ENCODE data around the gene WEE1. TPM values are rescaled to one million over a fixed set of nuclear protein-coding genes. Genes with fewer than 3 reads are reported as not detected.

Gene WEE1
- total RNA-seq, 1 experiment from 2014 or later = 32.2 TPM

- no peak overlapping the region for H3K4me2 ChIP-seq
- CTCF ChIA-PET = no interaction called here
- no TSS peak for BruUV-seq (replicated peaks)
- no peaks in the 10 kb centered on the region for H4K20me1 ChIP-seq (ENCODE audit: insufficient read depth)
- H2AFZ ChIP-seq = no peak overlapping the region
- no peak for DNase-seq
- H3K4me3 ChIP-seq = no peak overlapping the region
- H3K9me3 ChIP-seq (ENCODE audit: insufficient read depth, low read depth) = no peaks in the 10 kb centered on the region
- no peaks in the 10 kb centered on the region for H3K9me2 ChIP-seq (ENCODE audit: insufficient read depth)
- peaks cover 24% of the 10 kb centered on the region for H3K4me1 ChIP-seq (replicated peaks; ENCODE audit: insufficient read depth)
- H3F3A ChIP-seq (ENCODE audit: insufficient read depth, low read depth) = peaks cover 22% of the 10 kb centered on the region
- TF ChIP-seq CTCF (conservative IDR thresholded peaks at IDR 0.05) (no peak), EZH2 (IDR thresholded peaks at IDR 0.05; ENCODE audit: low read depth) (no peak)
- H3K36me3 ChIP-seq (ENCODE audit: low read depth) = no peaks in the 10 kb centered on the region
- POLR2A ChIA-PET (ENCODE audit: unreplicated experiment) = no interaction called here
- no peak overlapping the region for H3K27ac ChIP-seq
- intact Hi-C loops (cut with micrococcal nuclease; ENCODE audit: unreplicated experiment) = no loop called here
- no peaks in the 10 kb centered on the region for H3K79me2 ChIP-seq (ENCODE audit: low read depth)
- no peaks in the 10 kb centered on the region for H3K27me3 ChIP-seq (ENCODE audit: insufficient read depth, low read depth)
Observed at GRCh38 chr11:9604134-9604533, 30.7 kb downstream of the WEE1 start.

GRCh38 chr11:9605742-9606141 is 32.3 kb downstream of the WEE1 start:
- Histone ChIP-seq H3K9me2 (ENCODE audit: insufficient read depth) (no peaks in the 10 kb centered on the region), H3K9me3 (ENCODE audit: insufficient read depth, low read depth) (no peaks in the 10 kb centered on the region), H3K27ac (no peak overlapping the region), H4K20me1 (ENCODE audit: insufficient read depth) (no peaks in the 10 kb centered on the region), H3K79me2 (ENCODE audit: low read depth) (no peaks in the 10 kb centered on the region), H3F3A (ENCODE audit: insufficient read depth, low read depth) (peaks cover 16% of the 10 kb centered on the region), H3K27me3 (ENCODE audit: insufficient read depth, low read depth) (no peaks in the 10 kb centered on the region), H3K4me2 (no peak overlapping the region), H3K4me1 (replicated peaks; ENCODE audit: insufficient read depth) (peaks cover 19% of the 10 kb centered on the region), H2AFZ (no peak overlapping the region), H3K4me3 (no peak overlapping the region), H3K36me3 (ENCODE audit: low read depth) (no peaks in the 10 kb centered on the region)
- ChIA-PET CTCF (no interaction called here), POLR2A (ENCODE audit: unreplicated experiment) (no interaction called here)
- no TSS peak for BruUV-seq (replicated peaks)
- no peak for DNase-seq
- intact Hi-C loops (cut with micrococcal nuclease; ENCODE audit: unreplicated experiment) = no loop called here
- no peak for TF ChIP-seq EZH2 (IDR thresholded peaks at IDR 0.05; ENCODE audit: low read depth)
- no peak for TF ChIP-seq CTCF (conservative IDR thresholded peaks at IDR 0.05)

- no peak overlapping the region for H2AFZ ChIP-seq
- no peaks in the 10 kb centered on the region for H3K9me2 ChIP-seq (ENCODE audit: insufficient read depth)
- no peak overlapping the region for H3K27ac ChIP-seq
- no peaks in the 10 kb centered on the region for H3K79me2 ChIP-seq (ENCODE audit: low read depth)
- CTCF ChIA-PET = no interaction called here
- H3K4me1 ChIP-seq (replicated peaks; ENCODE audit: insufficient read depth) = peaks cover 19% of the 10 kb centered on the region
- H3K4me3 ChIP-seq = no peak overlapping the region
- POLR2A ChIA-PET (ENCODE audit: unreplicated experiment) = no interaction called here
- H3K4me2 ChIP-seq = no peak overlapping the region
- H3K36me3 ChIP-seq (ENCODE audit: low read depth) = no peaks in the 10 kb centered on the region
- no peaks in the 10 kb centered on the region for H4K20me1 ChIP-seq (ENCODE audit: insufficient read depth)
- H3K27me3 ChIP-seq (ENCODE audit: insufficient read depth, low read depth) = no peaks in the 10 kb centered on the region
- peaks cover 4% of the 10 kb centered on the region; the same call in 1 of the 2 replicates for H3F3A ChIP-seq (ENCODE audit: insufficient read depth, low read depth)
- TF ChIP-seq EZH2 (IDR thresholded peaks at IDR 0.05; ENCODE audit: low read depth) = no peak
- no peak for TF ChIP-seq CTCF (conservative IDR thresholded peaks at IDR 0.05)
- no peaks in the 10 kb centered on the region for H3K9me3 ChIP-seq (ENCODE audit: insufficient read depth, low read depth)
- BruUV-seq (replicated peaks) = no TSS peak
- DNase-seq = no peak
- intact Hi-C loops (cut with micrococcal nuclease; ENCODE audit: unreplicated experiment) = no loop called here
Observed at GRCh38 chr11:9606809-9607510, 33.5 kb downstream of the WEE1 start.
